B cell (primary cell): ENCODE data around the gene RHOH.

Experiments used
- CTCF ChIP-seq: fragments of 200-600 bp; IDR thresholded peaks from one replicate; pipeline ENCODE4 v1.8.0; 2022; ENCODE audit warnings: antibody characterized with exemption, mild to moderate bottlenecking
- EZH2 ChIP-seq: IDR thresholded peaks from 2 replicates; pipeline ENCODE4 v1.6.1; 2012; ENCODE audit warnings: borderline replicate concordance, low read depth, mild to moderate bottlenecking, moderate library complexity, low read length; ENCODE audit not compliant: insufficient read depth, poor library complexity, severe bottlenecking

GRCh38 chr4:40193578-40193977 is 3.3 kb upstream of the RHOH start:
- TF ChIP-seq CTCF (no peak), EZH2 (no peak)
